Fibroblast of lung (primary cell): ENCODE data around the gene TRIM71. TPM values are rescaled to one million over a fixed set of nuclear protein-coding genes. Genes with fewer than 3 reads are reported as not detected.
"Not testable (repeated sequence)": the region's sequence is repeated elsewhere in the genome, so short reads cannot be mapped to it uniquely, and the experiment has no call there.

ENCODE experiments used
- DNase-seq, 2 donors: peaks; one replicate each; pipeline versions ENCODE4 v3.0.0 to v3.0.0-alpha.2; 2010; ENCODE audit warnings: low read depth in 2 of 2
- H2AFZ ChIP-seq: 2 replicates; pipeline ENCODE4 v1.5.1; 2012; ENCODE audit warnings: low read length, control low read depth, inconsistent platforms
- H3K27ac ChIP-seq: 2 replicates; pipeline ENCODE4 v1.5.1; 2011; ENCODE audit warnings: low read length, control low read depth; ENCODE audit not compliant: insufficient read depth
- H3K27me3 ChIP-seq: 2 replicates; pipeline ENCODE4 v1.5.1; 2011; ENCODE audit warnings: mild to moderate bottlenecking, low read length; ENCODE audit not compliant: control insufficient read depth, insufficient read depth
- H3K36me3 ChIP-seq: 2 replicates; pipeline ENCODE4 v1.5.1; 2011; ENCODE audit warnings: low read length; ENCODE audit not compliant: control insufficient read depth, insufficient read depth
- H3K4me1 ChIP-seq: 2 replicates; pipeline ENCODE4 v1.5.1; 2011; ENCODE audit warnings: low read length; ENCODE audit not compliant: control insufficient read depth, insufficient read depth; ENCODE audit errors: extremely low read depth
- H3K4me2 ChIP-seq: 2 replicates; pipeline ENCODE4 v1.5.1; 2011; ENCODE audit warnings: low read length, control low read depth; ENCODE audit not compliant: insufficient read depth; ENCODE audit errors: extremely low read depth
- H3K4me3 ChIP-seq, 4 experiments: fragments of 200-600 bp in 1 of 4; sonication (generic) in 1 of 4; replicated peaks in 1 of 4; 2 replicates each; pipeline ENCODE4 v1.5.1; 2011 to 2016; ENCODE audit warnings: low read length in 4 of 4, low read depth in 3 of 4, mild to moderate bottlenecking in 3 of 4, control low read depth in 2 of 4, inconsistent platforms in 1 of 4, mixed read lengths in 1 of 4; ENCODE audit not compliant: insufficient read depth in 1 of 4; ENCODE audit errors: control extremely low read depth in 1 of 4
- H3K79me2 ChIP-seq: 2 replicates; pipeline ENCODE4 v1.5.1; 2012; ENCODE audit warnings: mild to moderate bottlenecking, low read length, inconsistent platforms; ENCODE audit not compliant: control insufficient read depth, insufficient read depth
- H3K9ac ChIP-seq: 2 replicates; pipeline ENCODE4 v1.5.1; 2011; ENCODE audit warnings: mild to moderate bottlenecking, low read length, control low read depth; ENCODE audit not compliant: insufficient read depth
- H3K9me3 ChIP-seq: 2 replicates; pipeline ENCODE4 v1.5.1; 2012; ENCODE audit warnings: low read depth, low read length; ENCODE audit not compliant: control insufficient read depth, insufficient read depth
- H4K20me1 ChIP-seq: 2 replicates; pipeline ENCODE4 v1.5.1; 2011; ENCODE audit warnings: low read length; ENCODE audit not compliant: control insufficient read depth, insufficient read depth; ENCODE audit errors: extremely low read depth
- EZH2 ChIP-seq: IDR thresholded peaks from 2 replicates; pipeline ENCODE4 v1.5.1; 2012; ENCODE audit warnings: low read length, control low read depth, mild to moderate bottlenecking; ENCODE audit errors: missing control alignments
- polyA plus RNA-seq, 2 donors: library from polyadenylated mRNA; depleted of rRNA in 1 of 2; stranded (reverse) in 1 of 2; unstranded in 1 of 2; fragments of >200 nt; gene quantifications; 2 replicates each; pipeline ENCODE4 v1.2.1, GENCODE V29; 2011 to 2012; ENCODE audit warnings: missing spikeins in 1 of 2
- total RNA-seq: library from RNA; depleted of rRNA; stranded (reverse); fragments of >200 nt; gene quantifications from 2 replicates; pipeline ENCODE4 v1.2.1, GENCODE V29; 2014
- TF ChIP-seq, protein P1 (sequence below), 2 donors: IDR thresholded peaks in 1 of 2; conservative IDR thresholded peaks in 1 of 2; 1 replicate in 1 of 2; 2 replicates in 1 of 2; pipeline ENCODE4 v1.5.1; 2011 to 2012; ENCODE audit warnings: low read length in 2 of 2, control low read depth in 1 of 2, inconsistent platforms in 1 of 2, low read depth in 1 of 2, mild to moderate bottlenecking in 1 of 2

Gene TRIM71
- total and polyA plus RNA-seq, 2 donors (not counting 1 experiment from before 2014, with no cell fraction given): under 0.01 to 0.02 TPM

DNA sequence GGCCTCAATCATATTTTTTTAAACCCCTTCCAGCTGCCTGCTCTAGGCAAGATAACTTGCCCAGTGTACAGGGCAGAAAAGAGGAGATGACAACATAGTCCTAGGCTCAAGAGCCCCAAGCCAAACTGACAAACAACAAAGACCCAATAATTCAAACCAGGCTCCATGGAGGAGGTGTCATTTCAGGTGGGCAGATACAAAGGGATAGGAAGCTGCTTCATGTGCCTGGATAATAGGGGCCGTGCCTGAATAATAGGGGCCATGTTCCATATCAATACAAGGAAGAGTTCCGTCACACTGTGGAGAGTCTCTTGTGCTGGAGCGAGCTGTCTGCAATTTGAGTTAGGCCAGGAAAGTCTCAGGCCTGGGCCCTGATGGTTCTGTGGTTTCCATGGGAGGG is 35.4 kb upstream of the TRIM71 start:
- Histone ChIP-seq H3K9me3 (no peaks in the 10 kb centered on the region), H3K27ac (no peak overlapping the region), H3K4me2 (no peak overlapping the region), H3K79me2 (no peaks in the 10 kb centered on the region), H4K20me1 (no peaks in the 10 kb centered on the region), H3K27me3 (no peaks in the 10 kb centered on the region), H3K4me3 (no peak overlapping the region), H3K36me3 (no peaks in the 10 kb centered on the region), H3K9ac (no peak overlapping the region), H3K4me1 (no peaks in the 10 kb centered on the region), H2AFZ (no peak overlapping the region)
- TF ChIP-seq EZH2: no peak
- DNase-seq: no peak

- no peaks in the 10 kb centered on the region for H3K36me3 ChIP-seq
Observed at GRCh38 chr3:32791833-32792232, 26.0 kb upstream of the TRIM71 start.

GRCh38 chr3:32794487-32795308 is 23.1 kb upstream of the TRIM71 start:
- peaks cover 4% of the 10 kb centered on the region for H3K27me3 ChIP-seq
- DNase-seq: peak; percentile 8 to 32
- no peak for TF ChIP-seq EZH2
- TF ChIP-seq, protein P1, sequence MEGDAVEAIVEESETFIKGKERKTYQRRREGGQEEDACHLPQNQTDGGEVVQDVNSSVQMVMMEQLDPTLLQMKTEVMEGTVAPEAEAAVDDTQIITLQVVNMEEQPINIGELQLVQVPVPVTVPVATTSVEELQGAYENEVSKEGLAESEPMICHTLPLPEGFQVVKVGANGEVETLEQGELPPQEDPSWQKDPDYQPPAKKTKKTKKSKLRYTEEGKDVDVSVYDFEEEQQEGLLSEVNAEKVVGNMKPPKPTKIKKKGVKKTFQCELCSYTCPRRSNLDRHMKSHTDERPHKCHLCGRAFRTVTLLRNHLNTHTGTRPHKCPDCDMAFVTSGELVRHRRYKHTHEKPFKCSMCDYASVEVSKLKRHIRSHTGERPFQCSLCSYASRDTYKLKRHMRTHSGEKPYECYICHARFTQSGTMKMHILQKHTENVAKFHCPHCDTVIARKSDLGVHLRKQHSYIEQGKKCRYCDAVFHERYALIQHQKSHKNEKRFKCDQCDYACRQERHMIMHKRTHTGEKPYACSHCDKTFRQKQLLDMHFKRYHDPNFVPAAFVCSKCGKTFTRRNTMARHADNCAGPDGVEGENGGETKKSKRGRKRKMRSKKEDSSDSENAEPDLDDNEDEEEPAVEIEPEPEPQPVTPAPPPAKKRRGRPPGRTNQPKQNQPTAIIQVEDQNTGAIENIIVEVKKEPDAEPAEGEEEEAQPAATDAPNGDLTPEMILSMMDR (conservative IDR thresholded peaks at IDR 0.05 in 1 of 2, IDR thresholded peaks at IDR 0.05 in 1 of 2; ENCODE audit: low read depth in 1 of 2, low read length in 2 of 2): no peak
- H3K4me3 ChIP-seq: no peak overlapping the region
- no peak overlapping the region for H3K9ac ChIP-seq
- no peaks in the 10 kb centered on the region for H4K20me1 ChIP-seq
- H3K4me2 ChIP-seq: no peak overlapping the region
- H3K27ac ChIP-seq: no peak overlapping the region
- no peaks in the 10 kb centered on the region for H3K9me3 ChIP-seq
- H3K4me1 ChIP-seq: no peaks in the 10 kb centered on the region
- no peaks in the 10 kb centered on the region for H3K79me2 ChIP-seq
- H3K36me3 ChIP-seq: no peaks in the 10 kb centered on the region
- no peak overlapping the region for H2AFZ ChIP-seq

More at GRCh38 chr3:32791833-32792232, 26.0 kb upstream of the TRIM71 start:
- Histone ChIP-seq H4K20me1 (no peaks in the 10 kb centered on the region), H3K27ac (no peak overlapping the region), H2AFZ (no peak overlapping the region), H3K9me3 (no peaks in the 10 kb centered on the region), H3K27me3 (peaks cover 4% of the 10 kb centered on the region), H3K9ac (no peak overlapping the region), H3K4me1 (no peaks in the 10 kb centered on the region), H3K4me3 (no peak overlapping the region), H3K4me2 (no peak overlapping the region), H3K79me2 (no peaks in the 10 kb centered on the region)
- TF ChIP-seq EZH2: no peak
- TF ChIP-seq, protein P1 (conservative IDR thresholded peaks at IDR 0.05 in 1 of 2, IDR thresholded peaks at IDR 0.05 in 1 of 2; ENCODE audit: low read depth in 1 of 2, low read length in 2 of 2): no peak
- no peak for DNase-seq

DNA sequence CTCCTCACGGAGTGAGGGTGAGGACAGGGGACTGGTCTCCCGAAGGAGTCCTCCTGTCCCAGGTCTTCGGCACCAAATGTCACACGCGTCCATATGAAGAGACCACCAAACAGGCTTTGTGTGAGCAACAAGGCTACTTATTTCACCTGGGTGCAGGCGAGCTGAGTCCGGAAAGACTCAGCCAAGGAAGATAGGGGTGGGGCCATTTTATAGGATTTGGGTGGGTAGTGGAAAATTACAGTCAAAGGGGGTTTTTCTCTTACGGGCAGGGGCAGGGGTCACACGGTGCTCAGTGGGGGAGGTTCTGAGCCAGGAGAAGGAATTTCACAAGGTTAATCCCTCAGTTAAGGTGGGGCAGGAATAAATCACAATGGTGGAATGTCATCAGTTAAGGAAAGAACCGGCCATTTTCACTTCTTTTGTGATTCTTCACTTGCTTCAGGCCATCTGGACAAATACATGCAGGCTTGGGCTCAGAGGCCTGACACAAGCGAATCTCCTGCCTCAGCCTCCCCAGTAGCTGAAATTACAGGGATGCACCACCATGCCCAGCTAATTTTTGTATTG is 21.3 kb upstream of the TRIM71 start:
- not testable (repeated sequence) for DNase-seq, H3K27me3 ChIP-seq, H3K4me3 ChIP-seq, H3K79me2 ChIP-seq, H4K20me1 ChIP-seq, H3K9ac ChIP-seq, H3K36me3 ChIP-seq, H3K4me2 ChIP-seq, H2AFZ ChIP-seq, H3K27ac ChIP-seq, H3K9me3 ChIP-seq, H3K4me1 ChIP-seq
